IMR-90 (cell line): ENCODE data around the gene BAG1. TPM values are rescaled to one million over a fixed set of nuclear protein-coding genes. Genes with fewer than 3 reads are reported as not detected.

Source experiments
- ATAC-seq: fragments of 200-7000 bp; cut with Tn5 transposase; 2 replicates; pipeline ENCODE4 v1.9.1; 2020; ENCODE audit warnings: low read depth, mild to moderate bottlenecking, moderate library complexity
- BruUV-seq: library from RNA; stranded (reverse); fragments of 400-500 nt; replicated peaks from 2 replicates; lab custom pipeline; 2021; lab: Mats Ljungman, UMichigan
- CTCF ChIA-PET: fragments of 300-600 bp; formaldehyde crosslinking; extraction: SDS; loops from one replicate; lab custom pipeline; 2021; ENCODE audit warnings: antibody characterized with exemption; lab: Yijun Ruan, JAX
- POLR2A ChIA-PET: fragments of 300-600 bp; sonication (Branson Sonifier 250); formaldehyde crosslinking; loops from one replicate; lab custom pipeline; 2022; ENCODE audit warnings: antibody characterized with exemption; ENCODE audit not compliant: unreplicated experiment; lab: Charles Lee
- DNase-seq: peaks from one replicate; pipeline ENCODE4 v3.0.0; 2013
- H2AFZ ChIP-seq: replicated peaks from 2 replicates; pipeline ENCODE3; 2013; ENCODE audit warnings: low read length, mild to moderate bottlenecking; ENCODE audit not compliant: poor library complexity
- H2AK5ac ChIP-seq: 2 replicates; pipeline ENCODE4 v1.6.1; 2013; ENCODE audit warnings: low read depth, low read length, inconsistent platforms
- H2AK9ac ChIP-seq: replicated peaks from 2 replicates; pipeline ENCODE3; 2013; ENCODE audit warnings: mild to moderate bottlenecking, low read depth, low read length, moderate library complexity; ENCODE audit not compliant: poor library complexity
- H2BK120ac ChIP-seq: 2 replicates; pipeline ENCODE4 v1.6.1; 2013; ENCODE audit warnings: low read depth, low read length, inconsistent platforms
- H2BK15ac ChIP-seq: 3 replicates; pipeline ENCODE4 v1.6.1; 2013; ENCODE audit warnings: low read depth, low read length, inconsistent platforms
- H2BK20ac ChIP-seq: 2 replicates; pipeline ENCODE4 v1.6.1; 2013; ENCODE audit warnings: low read depth, mild to moderate bottlenecking, inconsistent platforms, low read length, moderate library complexity
- H2BK5ac ChIP-seq: 2 replicates; pipeline ENCODE4 v1.6.1; 2013; ENCODE audit warnings: mild to moderate bottlenecking, low read depth, low read length, inconsistent platforms; ENCODE audit not compliant: poor library complexity, severe bottlenecking
- H3K14ac ChIP-seq: replicated peaks from 2 replicates; pipeline ENCODE4 v1.6.1; 2013; ENCODE audit warnings: low read depth, low read length, inconsistent platforms
- H3K18ac ChIP-seq: 2 replicates; pipeline ENCODE4 v1.6.1; 2013; ENCODE audit warnings: low read depth, low read length, control low read depth
- H3K23ac ChIP-seq: 2 replicates; pipeline ENCODE4 v1.6.1; 2013; ENCODE audit warnings: low read depth, low read length, inconsistent platforms
- H3K27ac ChIP-seq: 2 replicates; pipeline ENCODE4 v1.5.1; 2013; ENCODE audit warnings: mild to moderate bottlenecking, control low read depth, low read length; ENCODE audit not compliant: insufficient read depth
- H3K27me3 ChIP-seq: 2 replicates; pipeline ENCODE4 v1.6.1; 2013; ENCODE audit warnings: low read length; ENCODE audit not compliant: control insufficient read depth, insufficient read depth
- H3K36me3 ChIP-seq: 2 replicates; pipeline ENCODE4 v1.6.1; 2013; ENCODE audit warnings: low read length, mixed read lengths; ENCODE audit not compliant: control insufficient read depth, insufficient read depth
- H3K4ac ChIP-seq: 2 replicates; pipeline ENCODE4 v1.6.1; 2013; ENCODE audit warnings: low read depth, low read length, inconsistent platforms
- H3K4me1 ChIP-seq: 2 replicates; pipeline ENCODE4 v1.6.1; 2013; ENCODE audit warnings: low read length, mixed read lengths; ENCODE audit not compliant: control insufficient read depth, insufficient read depth
- H3K4me2 ChIP-seq: 2 replicates; pipeline ENCODE4 v1.6.1; 2013; ENCODE audit warnings: low read depth, mild to moderate bottlenecking, control low read depth, low read length, moderate library complexity
- H3K4me3 ChIP-seq: 2 replicates; pipeline ENCODE4 v1.5.1; 2013; ENCODE audit warnings: low read depth, mild to moderate bottlenecking, control low read depth, low read length, moderate library complexity; ENCODE audit not compliant: insufficient read depth
- H3K56ac ChIP-seq: 2 replicates; pipeline ENCODE4 v1.6.1; 2013; ENCODE audit warnings: low read length, inconsistent platforms; ENCODE audit not compliant: insufficient read depth; ENCODE audit errors: extremely low read depth
- H3K79me1 ChIP-seq, 2 experiments: 2 replicates each; pipeline ENCODE4 v1.6.1; 2013; ENCODE audit warnings: low read length in 2 of 2, inconsistent platforms in 1 of 2, low read depth in 1 of 2
- H3K9ac ChIP-seq: 2 replicates; pipeline ENCODE4 v1.6.1; 2013; ENCODE audit warnings: low read depth, low read length, control low read depth
- H3K9me1 ChIP-seq: 2 replicates; pipeline ENCODE4 v1.6.1; 2013; ENCODE audit warnings: low read length, inconsistent platforms; ENCODE audit not compliant: insufficient read depth
- H3K9me3 ChIP-seq: 2 replicates; pipeline ENCODE4 v1.6.1; 2013; ENCODE audit warnings: low read length; ENCODE audit not compliant: control insufficient read depth, insufficient read depth
- H4K20me1 ChIP-seq: 2 replicates; pipeline ENCODE4 v1.6.1; 2013; ENCODE audit warnings: low read length, inconsistent platforms; ENCODE audit not compliant: insufficient read depth
- H4K5ac ChIP-seq: 2 replicates; pipeline ENCODE4 v1.6.1; 2013; ENCODE audit warnings: mild to moderate bottlenecking, low read depth, low read length, control low read depth
- H4K8ac ChIP-seq, 2 experiments: 2 replicates each; pipeline ENCODE4 v1.6.1; 2013; ENCODE audit warnings: low read depth in 2 of 2, low read length in 2 of 2, control low read depth in 1 of 2, inconsistent platforms in 1 of 2
- H4K91ac ChIP-seq: 2 replicates; pipeline ENCODE4 v1.6.1; 2013; ENCODE audit warnings: low read depth, low read length, inconsistent platforms; ENCODE audit not compliant: insufficient read depth
- BHLHE40 ChIP-seq: fragments of 150-350 bp; IDR thresholded peaks from 2 replicates; pipeline ENCODE4 v1.6.1; 2016; ENCODE audit warnings: mild to moderate bottlenecking, low read depth, low read length
- CTCF ChIP-seq: conservative IDR thresholded peaks from 2 replicates; pipeline ENCODE4 v1.5.1; 2012; ENCODE audit warnings: mild to moderate bottlenecking, low read depth, low read length, improper control_type of control experiment
- ELK1 ChIP-seq: fragments of 150-350 bp; IDR thresholded peaks from 2 replicates; pipeline ENCODE4 v1.6.1; 2016; ENCODE audit warnings: low read depth, mild to moderate bottlenecking, low read length, moderate library complexity, borderline replicate concordance
- FOS ChIP-seq: fragments of 150-350 bp; IDR thresholded peaks from 2 replicates; pipeline ENCODE4 v1.6.1; 2016; ENCODE audit warnings: low read depth, low read length
- POLR2A ChIP-seq: IDR thresholded peaks from 2 replicates; pipeline ENCODE4 v1.6.1; 2012; ENCODE audit warnings: mild to moderate bottlenecking, low read depth, low read length
- RCOR1 ChIP-seq: IDR thresholded peaks from 2 replicates; pipeline ENCODE4 v1.6.1; 2012; ENCODE audit warnings: mild to moderate bottlenecking, low read length, improper control_type of control experiment; ENCODE audit not compliant: insufficient replicate concordance
- WGBS, 2 experiments: methylation state at CpG; one replicate each; pipeline versions ENCODE4 v1.1.5 to v1.1.7; 2013; ENCODE audit warnings: missing lambda C conversion rate in 2 of 2; ENCODE audit not compliant: insufficient read length in 1 of 2; ENCODE audit errors: extremely low coverage in 2 of 2; 5-methylcytosine and 5-hydroxymethylcytosine counted together
- dilution Hi-C: fragments of 300-500 bp; cut with HindIII; formaldehyde crosslinking; loops from one replicate; pipeline ENCODE4 v1.14.3; 2018; ENCODE audit warnings: low sequenced_read_pairs; ENCODE audit not compliant: unreplicated experiment
- in situ Hi-C: fragments of 300-500 bp; cut with MboI; formaldehyde crosslinking; loops from 3 replicates; pipeline ENCODE4 v1.14.3; 2019; ENCODE audit warnings: low sequenced_read_pairs, inconsistent platforms, mixed read lengths
- intact Hi-C: fragments of 100-400 bp; cut with micrococcal nuclease; formaldehyde crosslinking; loops from 2 replicates; pipeline ENCODE4 v1.10.0; 2022
- polyA plus RNA-seq, 3 experiments: library from polyadenylated mRNA; depleted of rRNA; stranded (reverse); fragments of >200 nt; gene quantifications; 2 replicates each; pipeline ENCODE4 v1.2.3, GENCODE V29; 2012; ENCODE audit warnings: low replicate concordance in 1 of 3
- total RNA-seq: library from RNA; depleted of rRNA; stranded (reverse); fragments of >200 nt; gene quantifications from 2 replicates; pipeline ENCODE4 v1.2.3, GENCODE V29; 2012

The BAG1 gene
- total and polyA plus RNA-seq, 2 of the 4 experiments (the other 2 are of a cell fraction): 4.5 to 20.9 TPM

GRCh38 chr9:33246269-33246860 is 18.1 kb downstream of the BAG1 start:
- in situ Hi-C loops (no loop called here), intact Hi-C loops (no loop called here), dilution Hi-C loops (no loop called here)
- Histone ChIP-seq H2AK5ac (no peak overlapping the region), H3K18ac (no peak overlapping the region), H3K27me3 (no peaks in the 10 kb centered on the region), H3K36me3 (no peaks in the 10 kb centered on the region), H2BK5ac (no peak overlapping the region), H4K20me1 (no peaks in the 10 kb centered on the region), H2BK20ac (no peak overlapping the region), H4K91ac (no peak overlapping the region; the same call in 1 of the 2 replicates), H3K4me3 (no peak overlapping the region), H3K9ac (no peak overlapping the region), H3K9me1 (peaks cover 12% of the 10 kb centered on the region; the same call in 1 of the 2 replicates), H3K79me1 (no peaks in the 10 kb centered on the region), H2BK15ac (no peak overlapping the region), H3K4me1 (peaks cover 3% of the 10 kb centered on the region), H3K56ac (no peak overlapping the region), H4K5ac (no peak overlapping the region), H2AK9ac (no peak overlapping the region), H3K4ac (no peak overlapping the region), H4K8ac (no peak overlapping the region), H3K4me2 (no peak overlapping the region), H3K14ac (no peak overlapping the region), H2AFZ (no peak overlapping the region), H3K9me3 (no peaks in the 10 kb centered on the region), H3K27ac (no peak overlapping the region), H2BK120ac (no peak overlapping the region), H3K23ac (no peak overlapping the region)
- BruUV-seq: no TSS peak
- ChIA-PET CTCF (no interaction called here), POLR2A (no interaction called here)
- WGBS, 2 experiments: 100% methylated on average over 4 of the region's 9 CpGs; no CpG with 5 or more reads in 1 of the 2 experiments
- ATAC-seq: no peak
- DNase-seq: no peak
- TF ChIP-seq ELK1 (no peak), RCOR1 (no peak), FOS (no peak), POLR2A (no peak), BHLHE40 (no peak), CTCF (no peak)
